Measurements from ENCODE around the gene SPATA31D3.

The SPATA31D3 gene

DNA sequence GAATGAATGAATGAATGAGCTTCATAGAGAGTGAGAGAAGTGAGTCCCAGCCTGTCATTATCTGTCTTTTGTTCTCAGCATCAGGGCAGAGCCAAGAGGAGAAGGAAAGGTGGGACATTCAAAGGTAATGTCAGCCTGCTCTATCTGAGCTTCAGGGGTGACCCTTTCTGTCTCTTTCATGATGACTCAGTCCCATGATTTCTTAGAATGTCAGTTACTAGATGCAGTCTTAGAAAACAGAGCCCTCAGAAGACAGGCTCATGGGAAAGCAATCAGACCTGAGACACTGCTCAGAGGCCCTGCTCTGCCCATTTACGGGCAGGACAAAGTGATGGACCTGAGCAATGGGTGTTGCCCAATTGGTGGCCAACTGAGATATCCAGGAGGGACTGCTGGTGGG is 46.4 kb downstream of the SPATA31D3 start:
- no peaks in the 10 kb centered on the region for H3K4me1 ChIP-seq
- H3K9me3 ChIP-seq (ENCODE audit: control insufficient read depth, low read length): no peaks in the 10 kb centered on the region
- no peak overlapping the region for H3K27ac ChIP-seq
- no peak overlapping the region for H3K4me3 ChIP-seq (ENCODE audit: low read depth, low read length)
- H2AFZ ChIP-seq: no peak overlapping the region
- H3K4me2 ChIP-seq (ENCODE audit: low read length): no peak overlapping the region
- H3K79me2 ChIP-seq: no peaks in the 10 kb centered on the region
- H3K9ac ChIP-seq: no peak overlapping the region
- no peaks in the 10 kb centered on the region for H3K27me3 ChIP-seq (ENCODE audit: control insufficient read depth, insufficient read depth, low read length)
- TF ChIP-seq, protein P1, sequence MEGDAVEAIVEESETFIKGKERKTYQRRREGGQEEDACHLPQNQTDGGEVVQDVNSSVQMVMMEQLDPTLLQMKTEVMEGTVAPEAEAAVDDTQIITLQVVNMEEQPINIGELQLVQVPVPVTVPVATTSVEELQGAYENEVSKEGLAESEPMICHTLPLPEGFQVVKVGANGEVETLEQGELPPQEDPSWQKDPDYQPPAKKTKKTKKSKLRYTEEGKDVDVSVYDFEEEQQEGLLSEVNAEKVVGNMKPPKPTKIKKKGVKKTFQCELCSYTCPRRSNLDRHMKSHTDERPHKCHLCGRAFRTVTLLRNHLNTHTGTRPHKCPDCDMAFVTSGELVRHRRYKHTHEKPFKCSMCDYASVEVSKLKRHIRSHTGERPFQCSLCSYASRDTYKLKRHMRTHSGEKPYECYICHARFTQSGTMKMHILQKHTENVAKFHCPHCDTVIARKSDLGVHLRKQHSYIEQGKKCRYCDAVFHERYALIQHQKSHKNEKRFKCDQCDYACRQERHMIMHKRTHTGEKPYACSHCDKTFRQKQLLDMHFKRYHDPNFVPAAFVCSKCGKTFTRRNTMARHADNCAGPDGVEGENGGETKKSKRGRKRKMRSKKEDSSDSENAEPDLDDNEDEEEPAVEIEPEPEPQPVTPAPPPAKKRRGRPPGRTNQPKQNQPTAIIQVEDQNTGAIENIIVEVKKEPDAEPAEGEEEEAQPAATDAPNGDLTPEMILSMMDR (IDR thresholded peaks at IDR 0.05): no peak
- H3K36me3 ChIP-seq (ENCODE audit: control insufficient read depth, insufficient read depth, low read length): no peaks in the 10 kb centered on the region

DNA sequence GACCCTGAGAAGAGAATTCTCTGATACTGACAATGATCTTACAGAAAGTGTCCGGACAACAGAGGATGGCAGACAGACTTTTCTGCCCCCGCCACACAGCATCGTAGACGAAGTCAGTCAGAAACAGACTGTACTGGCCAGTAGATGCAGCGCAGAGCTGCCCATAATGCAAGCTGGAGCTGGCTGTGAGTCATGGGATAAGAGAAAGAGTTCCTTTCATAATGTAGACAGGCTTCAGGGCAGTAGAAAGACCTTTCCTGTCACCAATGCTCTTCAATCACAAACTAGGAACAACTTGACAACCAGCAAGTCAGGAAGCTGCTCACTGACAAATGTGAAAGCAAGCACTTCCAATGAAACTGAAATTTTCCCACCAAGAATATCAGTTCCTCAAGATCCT is 50.4 kb downstream of the SPATA31D3 start:
- H3K9me3 ChIP-seq (ENCODE audit: control insufficient read depth, low read length): no peaks in the 10 kb centered on the region
- H3K36me3 ChIP-seq (ENCODE audit: control insufficient read depth, insufficient read depth, low read length): no peaks in the 10 kb centered on the region
- no peaks in the 10 kb centered on the region for H3K27me3 ChIP-seq (ENCODE audit: control insufficient read depth, insufficient read depth, low read length)
- H3K4me3 ChIP-seq (ENCODE audit: low read depth, low read length): no peak overlapping the region
- no peak overlapping the region for H3K4me2 ChIP-seq (ENCODE audit: low read length)
- H3K27ac ChIP-seq: no peak overlapping the region
- no peaks in the 10 kb centered on the region for H3K79me2 ChIP-seq
- H3K4me1 ChIP-seq: no peaks in the 10 kb centered on the region
- no peak overlapping the region for H2AFZ ChIP-seq
- TF ChIP-seq, protein P1 (IDR thresholded peaks at IDR 0.05): no peak
- H3K9ac ChIP-seq: no peak overlapping the region

All from parathyroid adenoma (tissue), 2 donors.